Activated CD4-positive, alpha-beta T cell treated with anti-CD3 and anti-CD28 coated beads, Interleukin-2, amount 50 U/mL, for 48 hours (primary cell): ENCODE data around the gene VSTM2L.
"Not testable (repeated sequence)": the region's sequence is repeated elsewhere in the genome, so short reads cannot be mapped to it uniquely, and the experiment has no call there.

Experiments
- DNase-seq, 2 experiments: peaks; one replicate each; pipeline ENCODE4 v3.0.0-alpha.2; 2020

Gene VSTM2L, protein sequence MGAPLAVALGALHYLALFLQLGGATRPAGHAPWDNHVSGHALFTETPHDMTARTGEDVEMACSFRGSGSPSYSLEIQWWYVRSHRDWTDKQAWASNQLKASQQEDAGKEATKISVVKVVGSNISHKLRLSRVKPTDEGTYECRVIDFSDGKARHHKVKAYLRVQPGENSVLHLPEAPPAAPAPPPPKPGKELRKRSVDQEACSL

GRCh38 chr20:37902504-37903313, at the start of gene VSTM2L:
VSTM2L (plus strand) TSS chr20:37903127; CDS start chr20:37903351, 224 bp downstream.
- DNase-seq, result peak in 1 of 2 experiments; percentile 18

DNA sequence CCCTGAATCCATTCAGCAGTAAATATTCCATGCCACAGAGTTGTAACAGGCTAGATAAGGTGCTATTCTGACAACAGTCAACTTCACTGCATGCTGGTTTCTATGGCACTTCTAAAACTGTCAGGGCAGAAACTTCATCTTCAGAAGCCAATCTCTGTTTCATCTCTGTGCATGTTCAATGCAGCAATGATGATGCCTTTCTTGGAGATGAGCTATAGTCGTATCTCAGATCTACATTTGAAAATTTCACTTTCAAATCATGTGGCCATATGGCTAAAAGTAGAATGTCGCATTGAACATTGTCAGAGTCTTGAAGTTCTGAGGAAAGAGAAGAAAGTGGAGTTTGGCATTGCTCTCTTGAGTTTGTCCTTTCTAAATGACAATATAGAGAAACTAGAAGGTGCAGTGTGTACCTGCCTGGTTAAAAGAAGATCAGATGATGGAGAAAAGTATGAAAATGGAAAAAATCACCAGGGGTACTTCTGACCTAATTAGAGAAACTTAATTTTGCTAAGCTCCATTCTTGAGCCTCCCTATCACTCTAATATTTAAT, 49.0 kb upstream of the VSTM2L start:
- no peak for DNase-seq

- not testable (repeated sequence) for DNase-seq
Observed at GRCh38 chr20:37856034-37856433, 46.9 kb upstream of the VSTM2L start.

DNA sequence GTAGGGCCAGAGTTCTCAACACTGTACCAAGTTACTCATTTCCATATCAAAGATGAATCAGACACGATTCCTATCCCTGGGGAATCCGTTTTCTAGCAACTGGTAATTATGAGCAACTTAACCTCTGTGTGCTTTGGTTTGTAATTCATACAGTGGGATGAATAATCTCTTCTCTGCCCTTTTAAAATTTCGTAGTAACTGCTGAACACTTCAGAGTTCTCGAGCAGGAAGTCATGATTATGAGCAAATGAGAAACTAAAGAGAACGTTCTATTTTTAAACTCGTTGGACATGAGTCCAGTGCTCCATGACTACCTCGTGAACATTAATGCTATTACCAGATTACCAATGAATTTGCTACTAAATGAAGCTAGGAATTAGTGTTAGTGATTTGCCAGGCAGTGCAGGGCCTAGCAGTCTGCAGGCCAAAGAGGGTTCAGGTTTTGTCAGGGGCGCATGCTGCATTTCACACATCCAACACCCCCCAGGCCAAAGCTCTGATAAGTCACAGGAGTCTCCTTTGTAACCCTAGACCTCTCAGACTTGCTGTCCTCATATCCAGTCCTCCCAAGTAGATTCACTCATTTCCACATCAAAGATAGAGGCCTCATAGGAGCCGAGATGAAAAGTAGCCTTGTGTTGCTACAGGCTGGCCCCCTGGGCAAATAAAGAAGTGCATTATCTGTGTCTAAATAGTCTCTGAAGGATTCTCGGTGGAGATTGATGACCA, 45.8 kb upstream of the VSTM2L start:
- no peak for DNase-seq

DNA sequence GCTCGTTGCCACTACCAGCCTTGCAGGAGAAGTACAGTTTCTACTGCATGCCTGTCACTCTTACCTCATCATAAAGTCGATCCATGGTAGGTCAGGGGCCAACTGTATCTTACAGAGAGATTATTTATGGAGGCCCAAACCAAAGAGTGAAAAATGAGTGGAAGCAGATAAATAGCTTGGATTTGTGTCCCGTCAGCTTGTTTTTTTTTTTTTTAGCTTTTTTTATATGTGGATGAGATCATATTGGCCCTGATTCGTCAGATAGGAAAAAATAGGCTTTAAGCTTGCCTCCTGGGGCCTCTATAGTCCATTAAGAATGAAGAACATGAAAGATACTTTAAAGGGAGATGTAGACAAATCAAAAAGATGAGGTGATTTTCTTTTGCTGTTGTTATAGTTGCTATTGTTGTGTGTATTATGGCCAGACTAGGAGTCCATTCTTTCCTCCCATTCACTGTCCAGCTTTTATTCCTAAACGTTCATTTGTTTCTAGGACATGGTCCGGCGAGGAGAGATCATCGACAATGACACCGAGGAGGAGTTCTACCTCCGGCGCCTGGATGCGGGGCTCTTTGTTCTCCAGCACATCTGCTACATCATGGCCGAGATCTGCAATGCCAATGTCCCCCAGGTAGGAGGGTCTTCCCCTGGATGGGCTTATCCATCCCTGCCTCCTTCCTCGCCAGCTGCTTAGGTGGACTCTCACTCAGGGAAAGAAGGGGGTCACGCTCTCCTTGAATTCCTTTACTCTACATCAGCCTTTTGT, 43.3 kb upstream of the VSTM2L start:
- no peak for DNase-seq

DNA sequence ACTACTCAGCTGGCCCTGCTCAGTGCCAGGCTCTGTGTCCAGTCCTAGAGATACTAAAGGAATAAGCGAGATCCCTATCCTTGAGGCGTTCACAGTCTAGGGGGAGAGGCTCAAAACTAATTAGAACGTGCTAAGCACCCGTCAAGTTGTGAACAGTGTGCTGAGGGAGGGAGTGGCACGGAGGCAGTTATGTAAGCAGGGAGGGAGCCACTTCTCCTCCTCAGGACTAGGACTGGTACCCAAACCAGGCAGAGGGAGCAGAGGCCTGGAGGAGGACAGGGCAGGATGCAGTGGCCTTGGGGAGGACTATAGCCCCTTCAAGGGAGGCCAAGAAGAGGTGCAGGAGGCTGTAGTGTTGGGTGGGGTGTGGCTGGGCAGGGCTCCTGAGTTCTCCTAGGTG, 39.6 kb upstream of the VSTM2L start:
- no peak for DNase-seq

DNA sequence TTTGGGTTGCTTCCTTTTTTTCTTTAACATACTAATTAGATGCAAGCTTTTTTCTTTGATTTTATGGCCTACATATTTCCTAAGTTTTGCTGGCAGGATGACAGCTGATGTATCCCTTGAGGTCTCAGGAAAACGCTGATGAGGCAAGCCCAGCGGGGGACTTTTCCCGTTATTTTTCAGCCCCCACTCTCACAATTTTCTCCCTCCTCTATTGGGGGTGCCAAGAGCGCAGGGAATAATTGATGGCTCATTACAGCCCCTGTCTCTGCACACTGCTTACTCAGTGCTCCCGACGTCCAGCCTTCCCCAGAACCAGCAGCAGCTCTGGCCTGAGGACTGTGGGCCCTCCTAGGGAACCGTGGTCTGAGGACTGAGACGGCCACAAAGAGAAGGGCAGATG, 38.6 kb upstream of the VSTM2L start:
- DNase-seq, result no peak

DNA sequence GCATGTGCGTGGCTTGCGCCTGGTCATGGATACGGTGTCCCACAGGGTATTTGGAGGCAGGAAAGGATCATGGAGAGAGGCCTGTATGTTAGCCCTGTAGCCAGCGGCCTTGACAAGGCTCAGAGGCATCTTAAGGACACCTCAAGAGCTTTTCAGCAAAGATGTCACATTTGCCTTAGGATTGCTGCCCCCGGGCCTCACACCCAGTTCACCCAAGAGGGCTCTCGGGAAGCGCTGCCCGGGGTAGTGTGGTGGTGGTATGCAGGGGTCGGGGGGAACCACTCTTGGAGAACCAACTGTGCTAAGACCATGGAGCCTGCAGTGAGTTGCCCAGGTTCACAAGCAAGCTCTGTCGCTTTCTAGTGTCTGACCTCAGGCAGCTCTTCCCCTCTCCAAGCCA, 36.9 kb upstream of the VSTM2L start:
- no peak for DNase-seq

- no peak for DNase-seq
Observed at GRCh38 chr20:37867289-37868195, 35.4 kb upstream of the VSTM2L start.

DNA sequence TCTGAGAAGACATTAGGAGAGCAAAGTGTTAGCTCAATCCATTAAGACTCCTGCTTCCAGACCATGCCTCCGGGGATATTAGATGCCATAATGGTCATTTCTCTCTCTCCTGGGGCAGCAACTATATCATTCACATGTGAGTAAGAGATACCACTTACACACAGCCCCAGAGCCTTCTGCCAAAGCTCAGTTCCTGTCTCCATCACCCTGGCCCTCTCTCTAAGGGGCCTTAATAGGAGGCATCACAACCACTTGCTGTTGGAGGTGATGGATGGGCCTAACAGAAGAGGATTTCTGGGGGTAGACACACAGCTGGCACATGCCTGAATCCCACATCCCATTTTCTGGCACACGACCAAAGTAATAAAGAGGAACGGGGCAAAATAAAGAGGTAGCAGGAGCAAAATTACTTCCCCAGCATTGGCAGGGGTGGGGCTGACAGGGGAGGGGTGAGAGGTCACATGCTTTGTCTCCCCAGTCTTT, 34.0 kb upstream of the VSTM2L start:
- no peak for DNase-seq

- no peak for DNase-seq
Observed at GRCh38 chr20:37869334-37869861, 33.5 kb upstream of the VSTM2L start.

GRCh38 chr20:37870294-37870693, 32.6 kb upstream of the VSTM2L start:
- DNase-seq, result no peak

- DNase-seq, result no peak
Observed at GRCh38 chr20:37871751-37872150, 31.2 kb upstream of the VSTM2L start.

DNA sequence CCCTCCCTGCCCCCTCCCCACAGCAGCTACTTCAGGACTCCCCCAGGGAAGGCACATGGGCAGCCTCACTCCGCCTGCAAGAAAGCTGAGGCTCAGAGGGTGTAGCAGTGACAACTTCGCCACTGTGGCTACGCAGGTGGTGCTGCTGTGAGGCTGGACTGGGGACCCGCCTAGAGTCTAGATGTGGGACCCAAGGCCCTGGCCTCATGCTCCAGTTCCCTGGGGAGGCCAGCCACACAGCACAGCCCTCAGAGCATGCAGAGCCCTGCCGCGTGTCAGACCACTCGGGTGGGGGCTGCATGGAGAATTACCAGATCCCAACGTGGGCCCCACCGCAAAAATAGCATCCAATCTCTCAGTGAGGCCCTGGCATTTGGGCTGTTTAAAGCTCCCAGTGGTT, 30.8 kb upstream of the VSTM2L start:
- no peak for DNase-seq

DNA sequence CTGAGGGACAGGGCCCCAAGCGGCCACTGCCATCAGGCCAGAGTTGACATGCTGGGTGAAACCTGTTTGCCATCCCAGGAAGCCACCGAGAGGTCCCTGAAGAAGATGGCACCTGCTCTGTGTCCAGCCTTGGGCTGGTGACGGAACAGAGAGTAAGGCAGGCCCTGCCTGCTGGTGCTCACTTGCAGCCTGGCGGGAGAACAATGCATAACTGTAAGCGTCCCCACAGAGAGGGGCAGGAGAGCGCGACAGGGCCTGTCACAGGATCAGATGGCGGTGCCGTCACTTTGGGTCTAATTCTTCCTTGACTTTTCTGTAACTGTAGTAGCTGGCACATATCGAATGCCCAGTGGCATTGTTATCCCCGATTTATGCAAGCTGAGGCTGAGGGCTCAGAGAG, 29.0 kb upstream of the VSTM2L start:
- no peak for DNase-seq

DNA sequence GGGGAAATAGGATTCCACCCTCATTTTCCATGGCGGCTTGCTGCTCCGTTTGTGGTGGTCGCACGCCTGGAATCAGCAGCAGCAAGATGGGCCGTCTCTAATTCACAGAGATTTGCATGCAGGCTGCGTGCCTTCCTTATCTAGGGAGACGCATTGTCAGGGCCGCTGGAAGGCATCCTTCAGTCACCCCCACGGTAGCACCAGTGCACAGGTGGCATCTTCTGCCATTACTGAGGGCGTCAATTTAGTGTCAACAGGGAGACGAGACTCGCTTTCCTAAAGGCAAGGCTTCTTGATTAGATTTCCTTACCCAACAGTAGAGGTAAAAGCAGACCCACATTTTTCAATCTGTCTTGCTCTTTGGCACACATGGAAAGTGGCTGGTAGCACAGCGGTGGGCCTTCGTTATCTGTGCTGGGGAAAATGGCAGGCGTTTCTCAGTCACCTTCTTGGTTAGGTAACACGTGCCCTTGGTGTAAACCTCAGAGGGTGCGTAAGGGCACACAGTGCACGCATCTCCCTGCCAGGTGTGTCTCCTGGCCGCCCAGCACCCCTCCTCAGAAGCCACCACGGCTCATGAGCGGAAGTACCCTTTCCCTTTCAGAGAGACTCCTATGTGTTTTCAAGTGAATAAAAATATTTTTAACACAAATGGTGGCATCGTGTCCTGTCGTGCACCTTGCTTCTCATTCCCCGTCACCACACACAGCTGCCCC, 27.3 kb upstream of the VSTM2L start:
- DNase-seq, result no peak

- no peak for DNase-seq
Observed at GRCh38 chr20:37876863-37877262, 26.1 kb upstream of the VSTM2L start.

- DNase-seq, result no peak
Observed at GRCh38 chr20:37877832-37878772, 24.8 kb upstream of the VSTM2L start.
